HepG2 (cell line): ENCODE measurements around the gene TCF12. TPM values are rescaled to one million over a fixed set of nuclear protein-coding genes. Genes with fewer than 3 reads are reported as not detected.

ENCODE experiments used
- BCLAF1 ChIP-seq: fragments of 450-650 bp; IDR thresholded peaks from 2 replicates; pipeline ENCODE4 v1.6.1; 2017; ENCODE audit warnings: mild to moderate bottlenecking
- FOXO4 ChIP-seq: sonication (generic); formaldehyde crosslinking; conservative IDR thresholded peaks from 2 replicates; pipeline ENCODE4 v1.8.1; 2023; ENCODE audit warnings: missing genetic modification reagents
- GTF3A ChIP-seq: sonication (generic); formaldehyde crosslinking; conservative IDR thresholded peaks from 2 replicates; pipeline ENCODE4 v1.4.0; 2020; ENCODE audit warnings: mild to moderate bottlenecking, missing genetic modification reagents
- NCOA5 ChIP-seq: sonication (generic); formaldehyde crosslinking; IDR thresholded peaks from 2 replicates; pipeline ENCODE4 v1.4.0; 2020; ENCODE audit warnings: missing genetic modification reagents
- NCOR1 ChIP-seq: fragments of 200-600 bp; sonication (generic); IDR thresholded peaks from 2 replicates; pipeline ENCODE4 v1.7.0; 2017; ENCODE audit warnings: antibody characterized with exemption, low read length, borderline replicate concordance
- PHF20 ChIP-seq: sonication (generic); formaldehyde crosslinking; IDR thresholded peaks from 2 replicates; pipeline ENCODE4 v1.5.0; 2020; ENCODE audit warnings: mild to moderate bottlenecking, missing genetic modification reagents
- PRMT3 ChIP-seq: sonication (generic); formaldehyde crosslinking; IDR thresholded peaks from 2 replicates; pipeline ENCODE4 v1.8.1; 2022; ENCODE audit warnings: low read depth, mild to moderate bottlenecking, moderate library complexity, missing genetic modification reagents, borderline replicate concordance
- TEF ChIP-seq: sonication (generic); formaldehyde crosslinking; IDR thresholded peaks from 2 replicates; pipeline ENCODE4 v1.5.0; 2020; ENCODE audit warnings: missing genetic modification reagents
- ZBTB40 ChIP-seq, 2 experiments: fragments of 450-650 bp in 1 of 2; sonication (generic) in 1 of 2; formaldehyde crosslinking in 1 of 2; IDR thresholded peaks; 2 replicates each; pipeline versions ENCODE4 v1.6.1 to v1.8.0; 2016 to 2022; ENCODE audit warnings: antibody characterized with exemption in 1 of 2, mild to moderate bottlenecking in 1 of 2, missing genetic modification reagents in 1 of 2
- ZBTB42 ChIP-seq: sonication (generic); formaldehyde crosslinking; IDR thresholded peaks from 2 replicates; pipeline ENCODE4 v1.5.0; 2020; ENCODE audit warnings: mild to moderate bottlenecking, missing genetic modification reagents
- ZNF383 ChIP-seq: sonication (generic); formaldehyde crosslinking; IDR thresholded peaks from 2 replicates; pipeline ENCODE4 v1.4.0; 2020; ENCODE audit warnings: missing genetic modification reagents, mild to moderate bottlenecking, borderline replicate concordance
- polyA plus RNA-seq, 8 experiments: library from polyadenylated mRNA; depleted of rRNA in 3 of 8; stranded (reverse) in 7 of 8; unstranded in 1 of 8; fragments of >200 nt; fragmentation: Illumina TruSeq in 4 of 8; extraction: Trizol in 4 of 8; gene quantifications; 2 replicates each; pipeline versions ENCODE4 v1.2.1 to v1.2.3, GENCODE V29; 2011 to 2016; ENCODE audit warnings: low read depth in 4 of 8, missing spikeins in 1 of 8, mixed read lengths in 1 of 8; ENCODE audit not compliant: insufficient read depth in 1 of 8
- total RNA-seq, 5 experiments: library from RNA; depleted of rRNA; stranded (reverse); fragments of >200 nt; fragmentation: Illumina TruSeq; extraction: Trizol; gene quantifications; 2 replicates each; pipeline ENCODE4 v1.2.3, GENCODE V29; 2016; ENCODE audit warnings: low read depth in 1 of 5
- TF ChIP-seq, protein P1 (sequence below): conservative IDR thresholded peaks from 2 replicates; pipeline ENCODE4 v1.6.1; 2018; ENCODE audit warnings: missing genetic modification reagents

The TCF12 gene
- total and polyA plus RNA-seq, 2 of the 13 experiments (the other 11 are each of a cell fraction or from before 2014, with no cell fraction given): 48.6 to 51.1 TPM

DNA sequence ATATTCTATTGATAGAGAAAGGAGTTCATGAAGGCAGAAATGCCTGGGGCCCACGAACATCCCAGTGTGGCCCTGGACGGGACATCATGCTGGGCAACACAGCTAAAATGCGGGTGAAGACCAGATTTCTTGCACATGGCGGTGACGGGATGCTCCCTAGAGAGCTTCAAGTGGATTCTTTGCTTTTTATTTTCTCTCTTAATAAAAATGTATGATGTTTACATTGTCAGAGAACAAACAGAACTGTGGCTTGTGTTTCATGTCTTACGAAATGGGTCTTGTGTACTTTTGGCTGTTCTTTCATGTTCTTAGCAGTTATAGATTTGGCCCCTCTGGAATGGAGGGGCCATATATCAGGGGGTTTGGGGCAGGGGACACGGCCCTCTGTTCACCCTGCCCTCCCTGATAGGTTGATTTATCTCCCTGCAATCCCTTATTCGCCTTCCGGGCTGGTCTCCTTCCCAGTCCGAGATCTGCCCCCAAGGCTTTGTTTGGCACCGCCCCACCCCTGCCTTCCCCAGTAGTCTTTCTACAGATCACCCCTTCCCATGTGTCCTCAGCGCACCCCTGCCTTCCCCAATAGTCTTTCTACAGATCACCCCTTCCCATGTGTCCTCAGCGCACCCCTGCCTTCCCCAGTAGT lies 389.2 kb downstream of the TCF12 start (continued):
- TF ChIP-seq, protein P1, sequence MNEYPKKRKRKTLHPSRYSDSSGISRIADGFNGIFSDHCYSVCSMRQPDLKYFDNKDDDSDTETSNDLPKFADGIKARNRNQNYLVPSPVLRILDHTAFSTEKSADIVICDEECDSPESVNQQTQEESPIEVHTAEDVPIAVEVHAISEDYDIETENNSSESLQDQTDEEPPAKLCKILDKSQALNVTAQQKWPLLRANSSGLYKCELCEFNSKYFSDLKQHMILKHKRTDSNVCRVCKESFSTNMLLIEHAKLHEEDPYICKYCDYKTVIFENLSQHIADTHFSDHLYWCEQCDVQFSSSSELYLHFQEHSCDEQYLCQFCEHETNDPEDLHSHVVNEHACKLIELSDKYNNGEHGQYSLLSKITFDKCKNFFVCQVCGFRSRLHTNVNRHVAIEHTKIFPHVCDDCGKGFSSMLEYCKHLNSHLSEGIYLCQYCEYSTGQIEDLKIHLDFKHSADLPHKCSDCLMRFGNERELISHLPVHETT: no peak
- no peak for TF ChIP-seq FOXO4 (CRISPR knock-in tag)
- TF ChIP-seq NCOA5 (CRISPR knock-in tag): no peak
- no peak for TF ChIP-seq GTF3A
- no peak for TF ChIP-seq BCLAF1
- TF ChIP-seq TEF (CRISPR knock-in tag): no peak
- no peak for TF ChIP-seq ZBTB40 (IDR thresholded peaks at IDR 0.05)
- no peak for TF ChIP-seq ZBTB40 (CRISPR knock-in tag; IDR thresholded peaks at IDR 0.05)
- no peak for TF ChIP-seq ZBTB42
- no peak for TF ChIP-seq PRMT3 (CRISPR knock-in tag)
- TF ChIP-seq PHF20 (CRISPR knock-in tag): no peak
- TF ChIP-seq NCOR1: no peak
- no peak for TF ChIP-seq ZNF383 (CRISPR knock-in tag)
